Gastrocnemius medialis (tissue), 4 donors: ENCODE results near the gene FOSB. TPM values are rescaled to one million over a fixed set of nuclear protein-coding genes. Genes with fewer than 3 reads are reported as not detected.

Experiments
- ATAC-seq, 2 donors: fragments of 150-250 bp; one replicate each; pipeline ENCODE4 v1.9.1; 2016
- DNase-seq, 2 donors: peaks; one replicate each; pipeline ENCODE4 v3.0.0-alpha.2; 2019
- H3K27ac ChIP-seq, 4 donors: fragments of 200-600 bp; sonication (generic); 1 replicate in 1 of 4; 2 replicates in 3 of 4; pipeline ENCODE4 v1.5.1; 2016 to 2018; ENCODE audit warnings: mild to moderate bottlenecking in 2 of 4, moderate library complexity in 1 of 4
- H3K27me3 ChIP-seq, 3 donors: fragments of 200-600 bp; sonication (generic) in 2 of 3; 1 replicate in 1 of 3; 2 replicates in 2 of 3; pipeline versions ENCODE4 v1.5.1 to v1.6.0; 2016 to 2019; ENCODE audit warnings: mild to moderate bottlenecking in 1 of 3, moderate library complexity in 1 of 3
- H3K36me3 ChIP-seq, 2 donors: fragments of 200-600 bp; sonication (generic) in 1 of 2; one replicate each; pipeline ENCODE4 v1.5.1; 2017 to 2018
- H3K4me1 ChIP-seq, 2 donors: fragments of 200-600 bp; sonication (generic) in 1 of 2; one replicate each; pipeline ENCODE4 v1.5.1; 2016 to 2017; ENCODE audit warnings: mild to moderate bottlenecking in 2 of 2
- H3K4me3 ChIP-seq, 4 donors: fragments of 200-600 bp; sonication (generic) in 3 of 4; 1 replicate in 1 of 4; 2 replicates in 3 of 4; pipeline ENCODE4 v1.5.1; 2016 to 2019; ENCODE audit warnings: mild to moderate bottlenecking in 2 of 4
- H3K9me3 ChIP-seq, 3 donors: fragments of 200-600 bp; sonication (generic) in 2 of 3; 1 replicate in 1 of 3; 2 replicates in 2 of 3; pipeline ENCODE4 v1.5.1; 2016 to 2019
- CTCF ChIP-seq, 5 experiments: fragments of 450-650 bp in 3 of 5; fragments of 200-600 bp in 2 of 5; sonication (generic) in 2 of 5; IDR thresholded peaks in 4 of 5; conservative IDR thresholded peaks in 1 of 5; 1 replicate in 4 of 5; 2 replicates in 1 of 5; pipeline ENCODE4 v1.5.1; 2016 to 2019; ENCODE audit warnings: antibody characterized with exemption in 5 of 5, mild to moderate bottlenecking in 3 of 5, moderate library complexity in 3 of 5
- POLR2A ChIP-seq, 2 donors: fragments of 450-650 bp; IDR thresholded peaks; one replicate each; pipeline ENCODE4 v1.6.1; 2017; ENCODE audit warnings: antibody characterized with exemption in 2 of 2, mild to moderate bottlenecking in 2 of 2, moderate library complexity in 2 of 2
- in situ Hi-C, 4 donors: fragments of 200-750 bp; cut with MboI; loops; one replicate each; pipeline versions ENCODE4 v1.15.0 to v1.8.0; 2017; ENCODE audit warnings: low sequenced_read_pairs in 4 of 4
- intact Hi-C: fragments of 100-400 bp; cut with DNase I; formaldehyde crosslinking; loops from one replicate; pipeline ENCODE4 v1.15.1; 2023; ENCODE audit warnings: low total_unique reads
- total RNA-seq, 4 donors: library from RNA; depleted of rRNA; stranded (reverse); fragments of >200 nt; gene quantifications; one replicate each; pipeline versions ENCODE4 v1.1.0 to v1.2.3, GENCODE V29; 2016

The FOSB gene
- total RNA-seq, 4 donors from 2014 or later = 0.17 to 1.8 (median 1.6) TPM; not detected in 1

DNA sequence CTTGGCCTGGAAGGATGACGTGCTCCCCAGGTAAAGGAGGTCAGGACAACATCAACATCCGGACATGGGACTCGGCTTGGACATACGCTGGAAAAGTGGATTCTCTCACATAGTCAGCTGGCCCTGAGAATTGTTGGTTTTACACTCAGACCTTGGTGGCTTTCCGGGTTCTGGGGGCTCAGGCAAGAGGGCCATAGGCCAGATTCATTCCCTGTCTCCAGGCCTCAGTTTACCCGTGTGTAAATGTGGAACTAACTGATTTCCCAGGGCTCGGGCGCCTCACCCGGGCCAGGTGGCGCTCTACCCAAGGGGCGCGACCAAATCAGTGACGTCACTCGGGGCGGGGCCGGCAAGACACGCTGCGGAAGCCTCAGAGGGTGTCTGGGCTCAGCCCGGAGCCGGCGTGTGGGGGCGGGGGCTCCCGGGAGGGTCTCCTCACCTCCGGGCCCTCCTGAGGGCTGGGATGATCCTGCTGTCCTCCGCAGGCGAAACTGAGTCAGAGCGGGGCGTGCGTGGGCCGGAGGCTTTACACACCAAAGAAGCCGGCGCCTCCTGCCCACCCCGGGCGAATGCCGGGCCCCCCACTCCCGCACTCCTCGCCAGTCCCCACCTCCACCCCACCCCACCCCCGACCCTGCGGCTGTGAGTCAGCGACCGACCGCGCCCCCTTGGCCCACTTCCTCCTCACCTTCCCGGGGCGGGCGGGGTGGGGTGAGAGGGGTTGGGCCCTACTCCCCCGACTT, 38.6 kb downstream of the FOSB start:
- H3K27ac ChIP-seq = peak overlapping the region; percentile 90 to 96 (median 94)
- H3K4me3 ChIP-seq = peak overlapping the region; percentile 84 to 91 (median 88)
- intact Hi-C loops = loop anchor here (2.0 kb wide), 1 partner anchor 210 kb away; no protein-coding TSS in a partner anchor
- ATAC-seq (peak; percentile 80 to 82), DNase-seq (peak; percentile 92 to 93)
- peaks cover 14 to 23% of the 10 kb centered on the region in 2 donors for H3K4me1 ChIP-seq
- H3K36me3 ChIP-seq = no peaks in the 10 kb centered on the region
- no peaks in the 10 kb centered on the region for H3K27me3 ChIP-seq
- TF ChIP-seq CTCF (IDR thresholded peaks at IDR 0.05 in 4 of 5, conservative IDR thresholded peaks at IDR 0.05 in 1 of 5) (peak in 3 of 5 experiments; percentile 22 to 57 (median 55)), POLR2A (IDR thresholded peaks at IDR 0.05) (peak; percentile 93)
- in situ Hi-C loops = no loop called here
- H3K9me3 ChIP-seq = no peaks in the 10 kb centered on the region

DNA sequence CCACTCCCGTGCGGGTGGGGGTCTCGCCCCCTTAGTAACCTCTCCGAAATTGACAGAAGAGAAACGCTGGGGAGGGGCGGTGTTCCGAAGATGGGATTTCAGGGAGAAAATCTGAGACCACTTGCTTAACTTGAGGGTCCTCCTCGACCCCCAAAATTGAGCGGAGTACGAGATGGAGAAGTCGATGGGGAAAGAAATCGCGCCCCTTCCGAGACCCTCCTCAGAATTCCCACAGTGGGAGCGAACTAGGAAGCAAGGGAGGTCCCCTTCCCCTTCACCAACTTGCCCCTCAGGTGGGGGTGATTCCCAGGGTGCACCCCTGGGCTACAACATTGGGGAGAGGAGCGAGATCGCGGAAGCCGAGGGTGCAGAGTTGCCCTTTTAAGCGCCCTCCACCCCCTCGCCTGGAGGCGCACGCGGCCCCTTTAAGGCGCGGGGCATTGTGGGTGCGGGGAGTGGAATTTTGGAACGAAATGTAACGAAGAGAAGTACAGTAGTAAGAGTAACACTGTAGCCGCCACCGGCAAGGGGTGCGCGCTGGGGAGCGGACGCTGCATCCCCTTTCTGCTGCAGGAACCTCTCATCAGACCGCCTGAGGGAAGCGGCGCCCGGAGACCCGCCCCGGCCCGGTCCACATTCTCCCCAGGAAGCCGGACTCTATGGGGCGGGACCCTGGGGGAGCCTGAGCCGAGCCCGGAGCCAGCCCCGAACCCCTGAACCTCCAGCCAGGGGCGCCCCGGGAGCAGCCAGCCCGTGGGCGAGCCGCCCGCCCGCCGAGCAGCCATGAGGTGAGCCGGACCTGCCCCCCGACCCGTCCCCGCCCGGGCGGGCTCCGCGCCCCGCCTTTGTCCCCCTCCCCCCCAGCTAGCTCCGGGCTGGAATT, 39.4 kb downstream of the FOSB start, which contains the start of gene VASP:
VASP (plus strand) TSS at position 491 of the 883 bp plus-strand sequence; CDS start at position 784, 293 bp downstream.
- Histone ChIP-seq H3K4me3 (peak within 1 kb of the TSS; percentile 84 to 91 (median 88)), H3K9me3 (no peaks in the 10 kb centered on the region), H3K27me3 (no peaks in the 10 kb centered on the region), H3K4me1 (peaks cover 21 to 23% of the 10 kb centered on the region in 2 donors), H3K36me3 (no peaks in the 10 kb centered on the region), H3K27ac (peak within 1 kb of the TSS; percentile 90 to 96 (median 94))
- peak in 1 of 5 experiments; percentile 5 for TF ChIP-seq CTCF (IDR thresholded peaks at IDR 0.05 in 4 of 5, conservative IDR thresholded peaks at IDR 0.05 in 1 of 5)
- TF ChIP-seq POLR2A (IDR thresholded peaks at IDR 0.05) = peak; percentile 84
- intact Hi-C loops = loop anchor here (2.0 kb wide), 1 partner anchor 210 kb away; no protein-coding TSS in a partner anchor
- ATAC-seq (peak; percentile 81 to 82), DNase-seq (peak; percentile 84 to 87)
- in situ Hi-C loops = no loop called here

- TF ChIP-seq POLR2A (IDR thresholded peaks at IDR 0.05) (no peak), CTCF (IDR thresholded peaks at IDR 0.05 in 4 of 5, conservative IDR thresholded peaks at IDR 0.05 in 1 of 5) (no peak)
- intact Hi-C loops = loop anchor here (2.0 kb wide), 1 partner anchor 209 kb away; no protein-coding TSS in a partner anchor
- Histone ChIP-seq H3K4me3 (peak overlapping the region; percentile 84 to 91 (median 88)), H3K4me1 (peaks cover 23 to 24% of the 10 kb centered on the region in 2 donors), H3K27ac (peak overlapping the region; percentile 90 to 96 (median 94)), H3K27me3 (no peaks in the 10 kb centered on the region), H3K9me3 (no peaks in the 10 kb centered on the region), H3K36me3 (no peaks in the 10 kb centered on the region)
- DNase-seq = no peak
- in situ Hi-C loops = no loop called here
- ATAC-seq = no peak
Measured at GRCh38 chr19:45507872-45508416, 40.1 kb downstream of the FOSB start.

DNA sequence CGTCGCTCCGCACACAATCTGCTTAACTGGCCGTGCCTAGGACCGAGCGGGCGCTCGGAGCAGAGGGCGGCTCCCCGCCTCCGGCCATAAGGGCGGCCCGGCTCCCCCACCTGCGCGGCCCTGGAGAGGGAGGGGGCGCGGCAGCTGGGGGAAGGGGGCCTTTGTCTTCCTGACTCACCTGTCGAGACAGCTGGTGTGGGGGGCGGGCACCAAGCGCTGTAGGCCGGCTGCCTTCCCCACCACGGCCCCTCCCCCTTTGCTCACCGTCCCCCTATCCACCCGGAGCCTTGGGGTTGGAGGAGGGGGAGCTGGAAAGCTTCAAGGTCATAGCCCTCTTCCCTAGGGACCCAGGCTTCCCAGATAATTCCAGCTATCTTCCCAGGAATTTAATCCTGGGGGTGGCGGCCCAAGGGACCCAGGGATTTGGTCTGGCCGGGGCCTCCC, 40.6 kb downstream of the FOSB start:
- no peak for ATAC-seq
- Histone ChIP-seq H3K4me3 (peak overlapping the region; percentile 84 to 91 (median 88)), H3K36me3 (no peaks in the 10 kb centered on the region), H3K27me3 (no peaks in the 10 kb centered on the region), H3K4me1 (peaks cover 23 to 29% of the 10 kb centered on the region in 2 donors), H3K9me3 (no peaks in the 10 kb centered on the region), H3K27ac (peak overlapping the region; percentile 90 to 96 (median 94))
- no peak for DNase-seq
- no peak for TF ChIP-seq POLR2A (IDR thresholded peaks at IDR 0.05)
- TF ChIP-seq CTCF (IDR thresholded peaks at IDR 0.05 in 4 of 5, conservative IDR thresholded peaks at IDR 0.05 in 1 of 5) = no peak
- in situ Hi-C loops (no loop called here), intact Hi-C loops (no loop called here)
